Right atrium auricular region (tissue), 2 donors: ENCODE measurements around the gene DEFB131B. TPM values are rescaled to one million over a fixed set of nuclear protein-coding genes. Genes with fewer than 3 reads are reported as not detected.
"Not testable (repeated sequence)": the region's sequence is repeated elsewhere in the genome, so short reads cannot be mapped to it uniquely, and the experiment has no call there.

ENCODE experiments used
- DNase-seq: peaks from one replicate; pipeline ENCODE4 v3.0.0-alpha.2; 2019; ENCODE audit warnings: low spot score
- H3K27ac ChIP-seq, 2 donors: fragments of 200-600 bp; sonication (generic); 1 replicate in 1 of 2; 2 replicates in 1 of 2; pipeline ENCODE4 v1.5.1; 2016 to 2019
- H3K27me3 ChIP-seq, 2 donors: fragments of 200-600 bp; sonication (generic); one replicate each; pipeline versions ENCODE4 v1.5.1 to v1.6.0; 2017 to 2019
- H3K36me3 ChIP-seq: fragments of 200-600 bp; sonication (generic); one replicate; pipeline ENCODE4 v1.5.1; 2016
- H3K4me1 ChIP-seq, 2 donors: fragments of 200-600 bp; sonication (generic); one replicate each; pipeline versions ENCODE4 v1.5.1 to v1.6.0; 2017 to 2019
- H3K4me3 ChIP-seq, 2 donors: fragments of 200-600 bp; sonication (generic); 1 replicate in 1 of 2; 2 replicates in 1 of 2; pipeline ENCODE4 v1.5.1; 2017 to 2019; ENCODE audit warnings: mild to moderate bottlenecking in 1 of 2, moderate library complexity in 1 of 2
- H3K9me3 ChIP-seq, 2 donors: fragments of 200-600 bp; sonication (generic); one replicate each; pipeline ENCODE4 v1.5.1; 2019
- total RNA-seq, 2 donors: library from RNA; depleted of rRNA; stranded (reverse); fragments of >200 nt; gene quantifications; one replicate each; pipeline ENCODE4 v1.1.0, GENCODE V29; 2016
- TF ChIP-seq, protein P1 (sequence below), 2 donors: fragments of 200-600 bp; sonication (generic); IDR thresholded peaks; one replicate each; pipeline ENCODE4 v1.5.1; 2019; ENCODE audit warnings: antibody characterized with exemption in 2 of 2

Gene DEFB131B, protein sequence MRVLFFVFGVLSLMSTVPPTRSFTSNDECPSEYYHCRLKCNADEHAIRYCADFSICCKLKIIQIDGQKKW
- not detected for total RNA-seq

DNA sequence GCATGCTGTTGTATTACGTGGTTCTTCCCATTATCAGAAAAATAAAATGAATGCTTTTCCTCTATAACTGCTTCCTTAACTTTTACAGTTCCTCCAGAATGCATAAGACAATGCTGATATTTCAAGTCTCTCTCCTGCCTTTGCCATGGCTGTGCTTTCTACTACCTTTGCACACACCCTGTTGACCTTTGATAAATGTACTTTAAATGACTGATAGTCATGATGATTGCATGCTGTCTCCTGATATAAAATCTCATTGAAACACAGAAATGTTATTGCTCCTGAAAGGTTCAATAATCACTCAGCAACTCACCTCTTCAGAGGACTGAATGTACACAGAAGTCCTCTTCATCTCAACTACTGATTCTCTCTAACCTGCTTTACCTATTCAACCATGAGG, at the start of gene DEFB131B:
Gene DEFB131B, plus strand, starts transcription at position 395 of the 400 bp plus-strand sequence. Its CDS starts 0 bp downstream, at position 395.
- not testable (repeated sequence) for H3K9me3 ChIP-seq, H3K27ac ChIP-seq, DNase-seq, H3K4me3 ChIP-seq, H3K4me1 ChIP-seq, H3K36me3 ChIP-seq, H3K27me3 ChIP-seq

DNA sequence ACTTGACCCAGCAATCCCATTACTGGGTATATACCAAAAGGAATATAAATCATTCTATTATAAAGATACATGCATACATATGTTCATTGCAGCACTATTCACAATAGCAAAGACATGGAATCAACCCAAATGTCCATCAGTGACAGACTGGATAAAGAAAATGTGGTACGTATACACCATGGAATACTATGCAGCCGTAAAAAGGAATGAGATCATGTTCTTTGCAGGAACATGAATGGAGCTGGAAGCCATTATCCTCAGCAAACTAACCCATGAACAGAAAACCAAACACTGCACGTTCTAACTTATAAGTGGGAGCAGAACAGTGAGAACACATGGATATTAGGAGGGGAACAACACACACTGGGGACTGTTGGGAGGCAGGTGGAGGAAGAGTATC, 49.0 kb upstream of the DEFB131B start:
- H3K4me3 ChIP-seq, DNase-seq, H3K4me1 ChIP-seq, H3K27me3 ChIP-seq, H3K36me3 ChIP-seq, H3K9me3 ChIP-seq, H3K27ac ChIP-seq: not testable (repeated sequence)

DNA sequence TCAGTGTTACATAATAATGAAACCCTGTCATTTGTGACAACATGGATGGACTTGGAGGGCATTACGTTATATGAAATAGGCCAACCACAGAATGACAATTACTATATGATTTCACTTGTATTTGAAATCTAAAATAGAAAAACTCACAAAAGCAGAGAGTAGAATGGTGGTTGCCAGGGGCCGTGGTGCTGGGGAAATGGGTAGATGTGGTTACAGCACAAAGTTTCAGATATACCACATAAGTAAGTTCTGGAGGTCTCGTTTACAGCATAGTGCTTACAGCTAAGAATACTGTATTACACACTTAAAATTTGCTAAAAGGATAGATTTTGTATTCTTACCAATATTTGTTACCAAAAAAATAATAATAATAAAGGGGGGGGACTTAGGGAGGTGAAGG, 48.6 kb upstream of the DEFB131B start:
- not testable (repeated sequence) for H3K36me3 ChIP-seq, H3K27ac ChIP-seq, H3K9me3 ChIP-seq, H3K27me3 ChIP-seq, H3K4me3 ChIP-seq, H3K4me1 ChIP-seq, DNase-seq

DNA sequence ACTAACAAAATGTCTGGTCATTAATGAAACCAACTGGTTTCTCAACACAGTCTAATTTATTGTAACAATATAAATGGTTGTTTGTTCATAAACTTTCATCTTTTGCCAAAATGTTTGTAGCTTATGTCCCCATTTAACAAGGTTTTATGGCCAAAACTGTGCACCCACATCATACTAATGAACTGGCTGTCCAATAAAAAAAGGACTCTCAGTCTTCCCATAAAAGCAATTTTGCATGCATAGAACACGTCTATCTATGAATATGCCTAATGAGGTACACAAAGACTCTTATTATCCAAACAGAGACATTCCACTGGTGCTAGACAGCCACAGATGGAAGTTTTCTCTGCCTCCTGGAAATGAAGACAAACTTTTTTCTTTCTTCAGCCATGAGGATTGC, 45.4 kb upstream of the DEFB131B start, which contains the start of gene DEFB108B:
Gene DEFB108B, plus strand, starts transcription at position 390 of the 400 bp plus-strand sequence. Its CDS starts 0 bp downstream, at position 390.
- not testable (repeated sequence) for H3K9me3 ChIP-seq

DNA sequence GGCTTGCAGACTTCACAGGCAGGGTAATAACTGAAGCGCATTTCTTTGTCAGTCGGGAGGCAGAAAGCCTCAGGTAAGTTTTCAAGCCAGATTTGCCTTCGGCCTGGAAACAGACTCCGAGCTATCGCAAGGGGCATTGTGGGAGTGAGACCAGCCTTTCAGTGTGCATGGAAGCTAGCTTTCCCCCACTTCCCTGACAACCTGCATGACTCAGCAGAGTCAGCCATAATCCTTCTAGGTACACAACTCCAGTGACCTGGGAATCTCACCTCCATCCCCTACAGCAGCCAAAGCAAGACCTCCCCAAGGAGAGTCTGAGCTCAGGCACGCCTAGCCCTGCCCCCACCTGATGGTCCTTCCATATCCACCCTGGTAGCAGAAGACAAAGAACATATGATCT, 35.5 kb upstream of the DEFB131B start:
- not testable (repeated sequence) for H3K9me3 ChIP-seq, H3K4me3 ChIP-seq, H3K27ac ChIP-seq

More for the DNA sequence above, 45.4 kb upstream of the DEFB131B start, which contains the start of gene DEFB108B:
- not testable (repeated sequence) for H3K4me1 ChIP-seq, H3K27me3 ChIP-seq, H3K36me3 ChIP-seq, DNase-seq, H3K4me3 ChIP-seq, H3K27ac ChIP-seq

DNA sequence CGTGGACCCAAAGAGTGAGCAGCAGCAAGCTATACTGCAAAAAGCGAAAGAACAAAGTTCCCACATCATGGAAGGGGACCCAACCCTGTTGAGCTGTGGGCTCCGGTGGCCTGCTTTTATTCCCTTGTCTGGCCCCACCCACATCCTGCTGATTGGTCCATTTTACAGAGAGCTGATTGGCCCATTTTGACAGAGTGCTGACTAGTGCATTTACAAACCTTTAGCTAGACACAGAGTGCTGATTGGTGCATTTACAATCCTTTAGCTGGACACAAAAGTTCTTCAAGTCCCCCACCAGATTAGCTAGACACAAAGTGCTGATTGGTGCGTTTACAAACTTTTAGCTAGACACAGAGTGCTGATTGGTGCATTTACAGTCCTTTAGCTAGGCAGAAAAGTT, 34.9 kb upstream of the DEFB131B start:
- not testable (repeated sequence) for H3K27ac ChIP-seq, H3K9me3 ChIP-seq, H3K4me3 ChIP-seq, H3K4me1 ChIP-seq, H3K36me3 ChIP-seq, DNase-seq, H3K27me3 ChIP-seq

More for the DNA sequence above, 35.5 kb upstream of the DEFB131B start:
- H3K36me3 ChIP-seq, DNase-seq, H3K27me3 ChIP-seq, H3K4me1 ChIP-seq: not testable (repeated sequence)

DNA sequence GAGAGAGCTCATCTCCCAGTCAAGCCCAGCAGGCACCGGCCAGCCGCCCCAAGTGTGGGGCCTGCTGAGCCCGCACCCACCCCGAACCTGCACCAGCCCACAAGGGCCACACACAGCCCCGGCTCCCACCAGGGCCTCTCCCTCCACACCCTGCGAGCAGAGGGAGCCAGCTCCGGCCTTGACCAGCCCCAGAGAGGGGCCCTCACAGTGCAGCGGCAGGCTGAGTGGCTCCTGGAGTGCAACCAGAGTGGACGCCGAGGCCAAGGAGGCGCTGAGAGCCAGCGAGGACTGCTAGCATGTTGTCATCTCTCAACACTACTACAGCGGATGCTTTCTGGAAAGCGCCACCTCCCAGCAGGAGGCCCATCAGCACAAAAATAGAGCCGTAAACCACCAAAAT, 34.4 kb upstream of the DEFB131B start:
- Histone ChIP-seq H3K9me3 (no peaks in the 10 kb centered on the region), H3K27me3 (no peaks in the 10 kb centered on the region), H3K4me1 (no peaks in the 10 kb centered on the region), H3K4me3 (no peak overlapping the region), H3K27ac (no peak overlapping the region), H3K36me3 (no peaks in the 10 kb centered on the region)
- TF ChIP-seq, protein P1, sequence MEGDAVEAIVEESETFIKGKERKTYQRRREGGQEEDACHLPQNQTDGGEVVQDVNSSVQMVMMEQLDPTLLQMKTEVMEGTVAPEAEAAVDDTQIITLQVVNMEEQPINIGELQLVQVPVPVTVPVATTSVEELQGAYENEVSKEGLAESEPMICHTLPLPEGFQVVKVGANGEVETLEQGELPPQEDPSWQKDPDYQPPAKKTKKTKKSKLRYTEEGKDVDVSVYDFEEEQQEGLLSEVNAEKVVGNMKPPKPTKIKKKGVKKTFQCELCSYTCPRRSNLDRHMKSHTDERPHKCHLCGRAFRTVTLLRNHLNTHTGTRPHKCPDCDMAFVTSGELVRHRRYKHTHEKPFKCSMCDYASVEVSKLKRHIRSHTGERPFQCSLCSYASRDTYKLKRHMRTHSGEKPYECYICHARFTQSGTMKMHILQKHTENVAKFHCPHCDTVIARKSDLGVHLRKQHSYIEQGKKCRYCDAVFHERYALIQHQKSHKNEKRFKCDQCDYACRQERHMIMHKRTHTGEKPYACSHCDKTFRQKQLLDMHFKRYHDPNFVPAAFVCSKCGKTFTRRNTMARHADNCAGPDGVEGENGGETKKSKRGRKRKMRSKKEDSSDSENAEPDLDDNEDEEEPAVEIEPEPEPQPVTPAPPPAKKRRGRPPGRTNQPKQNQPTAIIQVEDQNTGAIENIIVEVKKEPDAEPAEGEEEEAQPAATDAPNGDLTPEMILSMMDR (IDR thresholded peaks at IDR 0.05): no peak
- DNase-seq: no peak

DNA sequence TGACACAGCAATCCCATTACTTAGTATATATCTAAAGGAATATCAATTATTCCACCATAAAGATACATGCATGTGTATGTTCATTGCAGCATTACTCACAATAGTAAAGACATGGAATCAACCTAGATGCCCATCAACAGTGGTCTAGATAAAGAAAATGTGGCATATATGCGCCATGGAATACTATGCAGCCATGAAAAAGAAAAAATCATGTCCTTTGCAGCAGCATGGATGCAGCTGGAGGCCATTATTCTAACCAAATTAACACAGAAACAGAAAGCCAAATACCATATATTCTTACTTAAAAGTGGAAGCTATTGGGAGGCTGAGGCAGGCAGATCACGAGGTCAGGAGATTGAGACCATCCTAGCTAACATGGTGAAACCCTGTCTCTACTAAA, 24.4 kb upstream of the DEFB131B start:
- H3K9me3 ChIP-seq, H3K27me3 ChIP-seq, H3K4me1 ChIP-seq, DNase-seq, H3K4me3 ChIP-seq, H3K27ac ChIP-seq, H3K36me3 ChIP-seq: not testable (repeated sequence)

DNA sequence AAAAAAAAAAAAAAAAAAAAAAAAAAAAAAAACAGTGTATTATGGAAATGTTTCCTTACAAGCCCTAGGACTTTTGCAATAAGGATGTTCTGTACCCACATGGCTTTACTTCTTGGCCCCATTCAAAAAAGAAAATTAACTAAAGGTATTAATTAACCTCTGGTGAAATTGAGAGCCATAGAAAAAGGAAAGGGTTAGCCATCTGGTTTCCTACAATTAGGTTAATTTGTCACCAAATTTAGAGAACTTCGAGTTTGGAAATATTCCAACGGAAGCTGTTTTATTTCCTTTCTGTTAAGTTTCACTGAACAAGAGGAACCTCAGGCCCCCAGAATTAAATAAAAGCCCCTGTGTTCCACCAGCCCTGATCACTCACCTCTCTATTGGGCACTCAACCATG, 22.4 kb upstream of the DEFB131B start:
- not testable (repeated sequence) for DNase-seq, H3K27ac ChIP-seq, H3K27me3 ChIP-seq, H3K36me3 ChIP-seq, H3K9me3 ChIP-seq, H3K4me3 ChIP-seq, H3K4me1 ChIP-seq

DNA sequence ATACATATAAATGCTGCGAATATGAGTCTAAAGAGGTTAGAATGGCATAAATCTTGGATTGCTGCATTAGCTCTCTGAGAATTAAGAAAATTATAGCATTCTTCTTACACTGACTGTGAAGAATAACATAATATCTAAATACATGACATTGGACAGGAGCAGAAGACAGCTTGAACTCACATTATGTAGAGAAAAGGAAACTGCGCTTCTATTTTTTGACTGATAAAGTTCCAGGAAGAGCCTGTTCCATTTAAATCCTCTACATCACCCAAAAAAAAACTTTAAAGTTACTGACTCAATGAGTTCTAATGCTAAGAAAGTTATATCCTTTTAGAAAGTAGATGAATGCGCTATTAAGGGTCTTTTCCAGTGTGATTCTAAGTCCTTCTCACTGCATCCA, 17.4 kb upstream of the DEFB131B start:
- not testable (repeated sequence) for H3K4me3 ChIP-seq, H3K36me3 ChIP-seq, H3K27ac ChIP-seq, H3K9me3 ChIP-seq, H3K4me1 ChIP-seq, DNase-seq, H3K27me3 ChIP-seq
